Measurements from ENCODE around the gene IL1RAPL1. TPM values are rescaled to one million over a fixed set of nuclear protein-coding genes. Genes with fewer than 3 reads are reported as not detected.

Gene IL1RAPL1
- polyA plus RNA-seq, 1 donor from 2014 or later = not detected

GRCh38 chrX:29487214-29487613 is 900.0 kb downstream of the IL1RAPL1 start:
- H3K27me3 ChIP-seq (ENCODE audit: insufficient read depth, low read depth, low read length) = no peaks in the 10 kb centered on the region
- H3K9ac ChIP-seq (ENCODE audit: low read length) = no peak overlapping the region
- no peak overlapping the region for H3K27ac ChIP-seq (ENCODE audit: low read length)
- no peaks in the 10 kb centered on the region for H3K9me2 ChIP-seq (ENCODE audit: insufficient read depth, low read length)
- H3K9me3 ChIP-seq (ENCODE audit: low read length) = no peaks in the 10 kb centered on the region
- H2AFZ ChIP-seq (ENCODE audit: low read depth, low read length) = no peak overlapping the region
- H3K4me3 ChIP-seq (ENCODE audit: low read length) = no peak overlapping the region
- H3K4me2 ChIP-seq (ENCODE audit: low read length) = no peak overlapping the region
- no peaks in the 10 kb centered on the region for H3K36me3 ChIP-seq (ENCODE audit: insufficient read depth, low read length)
- no peak for TF ChIP-seq EZH2 (IDR thresholded peaks at IDR 0.05; ENCODE audit: borderline replicate concordance, insufficient read depth, low read length, poor library complexity, severe bottlenecking)
- no peak for TF ChIP-seq POLR2AphosphoS5 (IDR thresholded peaks at IDR 0.05)
- no peak for TF ChIP-seq EP300 (conservative IDR thresholded peaks at IDR 0.05; ENCODE audit: poor library complexity, severe bottlenecking)
- H4K20me1 ChIP-seq (ENCODE audit: insufficient read depth) = no peaks in the 10 kb centered on the region
- no peaks in the 10 kb centered on the region for H3F3A ChIP-seq (ENCODE audit: insufficient read depth, low read length, poor library complexity, severe bottlenecking)
- H3K79me2 ChIP-seq (replicated peaks; ENCODE audit: insufficient read depth, low read length) = no peaks in the 10 kb centered on the region

- no peaks in the 10 kb centered on the region for H3K36me3 ChIP-seq (ENCODE audit: insufficient read depth, low read length)
- no peak overlapping the region for H3K4me2 ChIP-seq (ENCODE audit: low read length)
- no peaks in the 10 kb centered on the region for H3K9me2 ChIP-seq (ENCODE audit: insufficient read depth, low read length)
- H3F3A ChIP-seq (ENCODE audit: insufficient read depth, low read length, poor library complexity, severe bottlenecking) = no peaks in the 10 kb centered on the region
- H3K27me3 ChIP-seq (ENCODE audit: insufficient read depth, low read depth, low read length) = no peaks in the 10 kb centered on the region
- H4K20me1 ChIP-seq (ENCODE audit: insufficient read depth) = no peaks in the 10 kb centered on the region
- H3K27ac ChIP-seq (ENCODE audit: low read length) = no peak overlapping the region
- H3K9me3 ChIP-seq (ENCODE audit: low read length) = no peaks in the 10 kb centered on the region
- H3K79me2 ChIP-seq (replicated peaks; ENCODE audit: insufficient read depth, low read length) = no peaks in the 10 kb centered on the region
- H3K9ac ChIP-seq (ENCODE audit: low read length) = no peak overlapping the region
- TF ChIP-seq EP300 (conservative IDR thresholded peaks at IDR 0.05; ENCODE audit: poor library complexity, severe bottlenecking) = no peak
- TF ChIP-seq RAD21 (conservative IDR thresholded peaks at IDR 0.05) = no peak
- no peak for TF ChIP-seq EZH2 (IDR thresholded peaks at IDR 0.05; ENCODE audit: borderline replicate concordance, insufficient read depth, low read length, poor library complexity, severe bottlenecking)
- no peak for TF ChIP-seq MXI1 (conservative IDR thresholded peaks at IDR 0.05; ENCODE audit: poor library complexity, severe bottlenecking)
- no peak for TF ChIP-seq SMC3 (conservative IDR thresholded peaks at IDR 0.05; ENCODE audit: poor library complexity)
- no peak overlapping the region for H3K4me3 ChIP-seq (ENCODE audit: low read length)
- no peak overlapping the region for H2AFZ ChIP-seq (ENCODE audit: low read depth, low read length)
Measured at GRCh38 chrX:29487714-29488113, 900.5 kb downstream of the IL1RAPL1 start.

GRCh38 chrX:29488919-29489318 is 901.7 kb downstream of the IL1RAPL1 start:
- no peak overlapping the region for H3K4me2 ChIP-seq (ENCODE audit: low read length)
- H3K79me2 ChIP-seq (replicated peaks; ENCODE audit: insufficient read depth, low read length) = no peaks in the 10 kb centered on the region
- H3F3A ChIP-seq (ENCODE audit: insufficient read depth, low read length, poor library complexity, severe bottlenecking) = no peaks in the 10 kb centered on the region
- H3K36me3 ChIP-seq (ENCODE audit: insufficient read depth, low read length) = no peaks in the 10 kb centered on the region
- no peaks in the 10 kb centered on the region for H3K9me3 ChIP-seq (ENCODE audit: low read length)
- H3K9ac ChIP-seq (ENCODE audit: low read length) = no peak overlapping the region
- no peak overlapping the region for H3K27ac ChIP-seq (ENCODE audit: low read length)
- no peaks in the 10 kb centered on the region for H3K9me2 ChIP-seq (ENCODE audit: insufficient read depth, low read length)
- H3K27me3 ChIP-seq (ENCODE audit: insufficient read depth, low read depth, low read length) = no peaks in the 10 kb centered on the region
- H3K4me3 ChIP-seq (ENCODE audit: low read length) = no peak overlapping the region
- no peak overlapping the region for H2AFZ ChIP-seq (ENCODE audit: low read depth, low read length)
- no peaks in the 10 kb centered on the region for H4K20me1 ChIP-seq (ENCODE audit: insufficient read depth)
- no peak for TF ChIP-seq RAD21 (conservative IDR thresholded peaks at IDR 0.05)
- no peak for TF ChIP-seq TAF1 (IDR thresholded peaks at IDR 0.05; ENCODE audit: low read depth)
- no peak for TF ChIP-seq EP300 (conservative IDR thresholded peaks at IDR 0.05; ENCODE audit: poor library complexity, severe bottlenecking)
- no peak for TF ChIP-seq POLR2AphosphoS5 (IDR thresholded peaks at IDR 0.05)
- TF ChIP-seq CTCF (IDR thresholded peaks at IDR 0.05; ENCODE audit: poor library complexity, severe bottlenecking) = no peak
- TF ChIP-seq EZH2 (IDR thresholded peaks at IDR 0.05; ENCODE audit: borderline replicate concordance, insufficient read depth, low read length, poor library complexity, severe bottlenecking) = no peak
- no peak for TF ChIP-seq SMC3 (conservative IDR thresholded peaks at IDR 0.05; ENCODE audit: poor library complexity)
- TF ChIP-seq REST (IDR thresholded peaks at IDR 0.05; ENCODE audit: borderline replicate concordance) = no peak
- TF ChIP-seq MXI1 (conservative IDR thresholded peaks at IDR 0.05; ENCODE audit: poor library complexity, severe bottlenecking) = no peak
